HepG2 (cell line): Measurements from ENCODE around the gene PTPRCAP. TPM values are rescaled to one million over a fixed set of nuclear protein-coding genes. Genes with fewer than 3 reads are reported as not detected.

Source experiments
- CEBPG ChIP-seq: IDR thresholded peaks from 2 replicates; pipeline ENCODE4 v1.6.1; 2016
- CREB1 ChIP-seq, 2 experiments: fragments of 450-650 bp in 1 of 2; IDR thresholded peaks; 2 replicates each; pipeline ENCODE4 v1.6.1; 2016 to 2017; ENCODE audit warnings: control low read depth in 1 of 2, mild to moderate bottlenecking in 1 of 2, missing compliant biosample characterization in 1 of 2, missing genetic modification characterization in 1 of 2
- FOXA1 ChIP-seq, 2 experiments: fragments of 450-650 bp in 1 of 2; sonication (generic) in 1 of 2; formaldehyde crosslinking in 1 of 2; IDR thresholded peaks; 2 replicates each; pipeline versions ENCODE4 v1.4.0 to v1.6.1; 2016 to 2020; ENCODE audit warnings: missing genetic modification reagents in 1 of 2
- FOXJ3 ChIP-seq: sonication (generic); formaldehyde crosslinking; IDR thresholded peaks from 2 replicates; pipeline ENCODE4 v1.4.0; 2020; ENCODE audit warnings: missing genetic modification reagents, mild to moderate bottlenecking, borderline replicate concordance
- HIC2 ChIP-seq: sonication (generic); formaldehyde crosslinking; IDR thresholded peaks from 2 replicates; pipeline ENCODE4 v1.9.0; 2022; ENCODE audit warnings: low read depth, missing genetic modification reagents
- KLF9 ChIP-seq: IDR thresholded peaks from 2 replicates; pipeline ENCODE4 v1.6.1; 2016; ENCODE audit warnings: low read depth
- MATR3 ChIP-seq: sonication (generic); formaldehyde crosslinking; IDR thresholded peaks from 2 replicates; pipeline ENCODE4 v1.4.0; 2020; ENCODE audit warnings: missing genetic modification reagents
- MIER3 ChIP-seq: IDR thresholded peaks from 2 replicates; pipeline ENCODE4 v1.6.1; 2016; ENCODE audit warnings: missing compliant biosample characterization, borderline replicate concordance
- NFATC3 ChIP-seq: sonication (generic); formaldehyde crosslinking; IDR thresholded peaks from 2 replicates; pipeline ENCODE4 v1.5.1; 2020; ENCODE audit warnings: mild to moderate bottlenecking, missing genetic modification reagents
- NR1H2 ChIP-seq: sonication (generic); formaldehyde crosslinking; IDR thresholded peaks from 2 replicates; pipeline ENCODE4 v1.8.1; 2022; ENCODE audit warnings: low read depth, missing genetic modification reagents, borderline replicate concordance
- PAWR ChIP-seq: sonication (generic); formaldehyde crosslinking; IDR thresholded peaks from 2 replicates; pipeline ENCODE4 v1.4.0; 2020; ENCODE audit warnings: missing genetic modification reagents, mild to moderate bottlenecking, borderline replicate concordance
- PITX1 ChIP-seq: sonication (generic); formaldehyde crosslinking; IDR thresholded peaks from 2 replicates; pipeline ENCODE4 v1.5.1; 2020; ENCODE audit warnings: mild to moderate bottlenecking, missing genetic modification reagents
- REPIN1 ChIP-seq: sonication (generic); formaldehyde crosslinking; IDR thresholded peaks from 2 replicates; pipeline ENCODE4 v1.8.0; 2022; ENCODE audit warnings: missing genetic modification reagents, low read depth, mild to moderate bottlenecking, borderline replicate concordance
- SMAD1 ChIP-seq: sonication (generic); formaldehyde crosslinking; IDR thresholded peaks from 2 replicates; pipeline ENCODE4 v1.4.0; 2020; ENCODE audit warnings: missing genetic modification reagents, low read depth, mild to moderate bottlenecking, borderline replicate concordance
- THAP7 ChIP-seq: sonication (generic); formaldehyde crosslinking; IDR thresholded peaks from 2 replicates; pipeline ENCODE4 v1.8.1; 2023; ENCODE audit warnings: mild to moderate bottlenecking, missing genetic modification reagents
- TMF1 ChIP-seq: sonication (generic); formaldehyde crosslinking; IDR thresholded peaks from 2 replicates; pipeline ENCODE4 v1.8.1; 2022; ENCODE audit warnings: low read depth, missing genetic modification reagents
- ZBTB1 ChIP-seq: sonication (generic); formaldehyde crosslinking; IDR thresholded peaks from 2 replicates; pipeline ENCODE4 v1.4.0; 2020; ENCODE audit warnings: missing genetic modification reagents, borderline replicate concordance
- ZC3H4 ChIP-seq: sonication (generic); formaldehyde crosslinking; IDR thresholded peaks from 2 replicates; pipeline ENCODE4 v1.4.0; 2020; ENCODE audit warnings: missing genetic modification reagents, borderline replicate concordance
- ZNF251 ChIP-seq: sonication (generic); formaldehyde crosslinking; IDR thresholded peaks from 2 replicates; pipeline ENCODE4 v1.9.0; 2021; ENCODE audit warnings: mild to moderate bottlenecking, missing genetic modification reagents
- ZNF44 ChIP-seq: sonication (generic); formaldehyde crosslinking; IDR thresholded peaks from 2 replicates; pipeline ENCODE4 v1.5.1; 2020; ENCODE audit warnings: mild to moderate bottlenecking, missing genetic modification reagents
- ZSCAN30 ChIP-seq: sonication (generic); formaldehyde crosslinking; IDR thresholded peaks from 2 replicates; pipeline ENCODE4 v1.5.0; 2020; ENCODE audit warnings: mild to moderate bottlenecking, missing genetic modification reagents
- polyA plus RNA-seq, 8 experiments: library from polyadenylated mRNA; depleted of rRNA in 3 of 8; stranded (reverse) in 7 of 8; unstranded in 1 of 8; fragments of >200 nt; fragmentation: Illumina TruSeq in 4 of 8; extraction: Trizol in 4 of 8; gene quantifications; 2 replicates each; pipeline versions ENCODE4 v1.2.1 to v1.2.3, GENCODE V29; 2011 to 2016; ENCODE audit warnings: low read depth in 4 of 8, missing spikeins in 1 of 8, mixed read lengths in 1 of 8; ENCODE audit not compliant: insufficient read depth in 1 of 8
- total RNA-seq, 5 experiments: library from RNA; depleted of rRNA; stranded (reverse); fragments of >200 nt; fragmentation: Illumina TruSeq; extraction: Trizol; gene quantifications; 2 replicates each; pipeline ENCODE4 v1.2.3, GENCODE V29; 2016; ENCODE audit warnings: low read depth in 1 of 5
- TF ChIP-seq, protein P1 (sequence below): IDR thresholded peaks from 2 replicates; pipeline ENCODE4 v1.6.1; 2016; ENCODE audit warnings: low read depth
- TF ChIP-seq, protein P2 (sequence below): sonication (generic); formaldehyde crosslinking; IDR thresholded peaks from 2 replicates; pipeline ENCODE4 v1.4.0; 2020; ENCODE audit warnings: missing genetic modification reagents, borderline replicate concordance

PTPRCAP gene
- total and polyA plus RNA-seq, 2 of the 13 experiments (the other 11 are each of a cell fraction or from before 2014, with no cell fraction given) = 0.60 to 0.70 TPM

DNA sequence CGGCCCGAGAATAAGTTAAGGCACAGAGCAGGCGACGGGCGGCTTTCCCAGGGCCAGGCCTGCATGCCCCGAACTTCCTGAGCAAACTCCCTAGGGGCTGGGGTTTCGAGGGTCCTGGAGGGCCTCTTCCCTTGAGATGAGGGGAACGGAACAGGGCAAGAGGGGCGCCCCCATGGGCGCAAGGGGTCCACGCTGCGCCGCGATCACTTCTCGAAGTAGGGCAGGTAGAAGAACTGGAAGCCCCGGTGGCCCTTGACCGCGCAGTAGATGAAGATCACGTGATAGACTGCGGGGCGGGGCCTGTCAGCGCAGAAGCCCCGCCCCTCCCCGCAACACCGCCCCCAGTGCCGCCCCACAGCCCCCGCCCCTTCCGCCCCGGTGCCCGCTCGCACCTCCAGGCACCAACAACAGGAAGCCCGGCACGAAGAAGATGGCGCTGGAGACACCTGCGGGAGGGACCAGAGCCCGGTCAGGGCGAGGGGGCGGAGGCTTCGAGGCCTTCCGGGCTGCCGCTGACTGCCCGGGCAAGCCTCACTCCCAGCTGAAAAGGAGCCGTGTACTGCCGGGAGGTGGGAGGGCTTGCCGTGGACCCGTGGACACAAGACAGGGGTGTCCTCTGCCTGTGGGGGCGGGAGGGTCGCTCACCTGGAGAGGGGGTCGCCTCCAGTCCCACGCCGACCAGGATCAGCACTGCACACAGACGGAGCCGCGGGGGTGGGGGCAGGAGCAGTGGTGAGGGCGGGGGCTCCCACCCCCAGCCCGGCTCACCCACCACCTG is 27.1 kb upstream of the PTPRCAP start (continued):
- TF ChIP-seq THAP7 (CRISPR knock-in tag) (no peak), NR1H2 (no peak), ZSCAN30 (CRISPR knock-in tag) (no peak), ZNF44 (CRISPR knock-in tag) (0 out of 2 replicates have a peak, but pooled peaks have one; percentile 66), TMF1 (CRISPR knock-in tag) (no peak), REPIN1 (no peak), FOXA1 (IDR thresholded peaks at IDR 0.05) (no peak), FOXA1 (CRISPR knock-in tag; IDR thresholded peaks at IDR 0.05) (no peak), CREB1 (IDR thresholded peaks at IDR 0.05) (no peak), CREB1 (CRISPR knock-in tag; IDR thresholded peaks at IDR 0.05) (no peak), ZNF251 (CRISPR knock-in tag) (no peak), PITX1 (CRISPR knock-in tag) (peak; percentile 38; the same call in 1 of the 2 replicates), CEBPG (CRISPR knock-in tag) (no peak), KLF9 (no peak), SMAD1 (0 out of 2 replicates have a peak, but pooled peaks have one; percentile 39), MATR3 (no peak), HIC2 (no peak), ZBTB1 (no peak), ZC3H4 (CRISPR knock-in tag) (no peak), NFATC3 (CRISPR knock-in tag) (no peak), FOXJ3 (CRISPR knock-in tag) (no peak), PAWR (CRISPR knock-in tag) (no peak), MIER3 (CRISPR knock-in tag) (no peak)
- TF ChIP-seq, protein P1, sequence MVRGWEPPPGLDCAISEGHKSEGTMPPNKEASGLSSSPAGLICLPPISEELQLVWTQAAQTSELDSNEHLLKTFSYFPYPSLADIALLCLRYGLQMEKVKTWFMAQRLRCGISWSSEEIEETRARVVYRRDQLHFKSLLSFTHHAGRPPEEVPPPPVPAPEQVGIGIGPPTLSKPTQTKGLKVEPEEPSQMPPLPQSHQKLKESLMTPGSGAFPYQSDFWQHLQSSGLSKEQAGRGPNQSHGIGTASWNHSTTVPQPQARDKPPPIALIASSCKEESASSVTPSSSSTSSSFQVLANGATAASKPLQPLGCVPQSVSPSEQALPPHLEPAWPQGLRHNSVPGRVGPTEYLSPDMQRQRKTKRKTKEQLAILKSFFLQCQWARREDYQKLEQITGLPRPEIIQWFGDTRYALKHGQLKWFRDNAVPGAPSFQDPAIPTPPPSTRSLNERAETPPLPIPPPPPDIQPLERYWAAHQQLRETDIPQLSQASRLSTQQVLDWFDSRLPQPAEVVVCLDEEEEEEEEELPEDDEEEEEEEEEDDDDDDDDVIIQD = no peak
- TF ChIP-seq, protein P2, sequence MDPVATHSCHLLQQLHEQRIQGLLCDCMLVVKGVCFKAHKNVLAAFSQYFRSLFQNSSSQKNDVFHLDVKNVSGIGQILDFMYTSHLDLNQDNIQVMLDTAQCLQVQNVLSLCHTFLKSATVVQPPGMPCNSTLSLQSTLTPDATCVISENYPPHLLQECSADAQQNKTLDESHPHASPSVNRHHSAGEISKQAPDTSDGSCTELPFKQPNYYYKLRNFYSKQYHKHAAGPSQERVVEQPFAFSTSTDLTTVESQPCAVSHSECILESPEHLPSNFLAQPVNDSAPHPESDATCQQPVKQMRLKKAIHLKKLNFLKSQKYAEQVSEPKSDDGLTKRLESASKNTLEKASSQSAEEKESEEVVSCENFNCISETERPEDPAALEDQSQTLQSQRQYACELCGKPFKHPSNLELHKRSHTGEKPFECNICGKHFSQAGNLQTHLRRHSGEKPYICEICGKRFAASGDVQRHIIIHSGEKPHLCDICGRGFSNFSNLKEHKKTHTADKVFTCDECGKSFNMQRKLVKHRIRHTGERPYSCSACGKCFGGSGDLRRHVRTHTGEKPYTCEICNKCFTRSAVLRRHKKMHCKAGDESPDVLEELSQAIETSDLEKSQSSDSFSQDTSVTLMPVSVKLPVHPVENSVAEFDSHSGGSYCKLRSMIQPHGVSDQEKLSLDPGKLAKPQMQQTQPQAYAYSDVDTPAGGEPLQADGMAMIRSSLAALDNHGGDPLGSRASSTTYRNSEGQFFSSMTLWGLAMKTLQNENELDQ (CRISPR knock-in tag) = no peak
